ENCODE measurements around the gene RGMB. TPM values are rescaled to one million over a fixed set of nuclear protein-coding genes. Genes with fewer than 3 reads are reported as not detected.

Gene RGMB
- total RNA-seq, 2 donors from 2014 or later = 60.2 to 71.6 TPM

DNA sequence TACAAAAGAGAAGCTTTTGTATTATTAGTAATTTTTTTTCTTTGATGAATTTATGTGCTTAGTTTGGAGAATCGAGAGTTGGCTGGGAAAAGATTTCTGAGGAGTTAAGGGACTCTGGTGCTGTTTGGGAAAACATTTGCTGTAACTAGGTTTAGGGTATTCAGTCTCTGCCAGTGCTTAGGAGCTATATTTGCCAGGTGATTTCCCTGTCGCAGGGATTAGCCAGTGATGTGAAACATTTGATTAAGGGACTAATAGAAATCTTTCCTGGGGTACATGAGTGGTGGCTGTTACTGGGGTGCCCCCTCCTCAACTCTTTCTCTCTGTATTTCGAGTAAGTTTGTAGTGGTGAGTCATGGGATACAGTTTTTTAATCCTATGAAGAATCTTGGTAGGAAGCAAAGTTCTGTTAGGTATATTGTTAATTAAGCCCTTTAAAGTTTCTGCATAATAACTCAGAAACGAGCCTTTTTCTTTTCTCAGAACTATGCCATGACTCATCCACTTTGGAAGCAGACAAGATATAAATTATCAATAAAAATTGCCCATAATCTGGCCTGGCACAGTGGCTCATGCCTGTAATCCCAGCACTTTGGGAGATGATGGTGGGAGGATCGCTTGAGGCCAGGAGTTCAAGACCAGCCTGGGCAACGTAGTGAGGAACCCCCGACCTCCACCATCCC is 18.6 kb downstream of the RGMB start:
- Histone ChIP-seq H3K4me3 (ENCODE audit: low read length) (no peak overlapping the region), H3K4me1 (ENCODE audit: control insufficient read depth, insufficient read depth, low read length) (peaks cover 8% of the 10 kb centered on the region), H3K9me3 (ENCODE audit: control insufficient read depth, low read length) (no peaks in the 10 kb centered on the region), H3K27me3 (ENCODE audit: control insufficient read depth, insufficient read depth, low read length, poor library complexity, severe bottlenecking) (no peaks in the 10 kb centered on the region), H3K9ac (ENCODE audit: extremely low read depth, low read length, poor library complexity, severe bottlenecking) (no peak overlapping the region), H3K27ac (ENCODE audit: low read depth, low read length) (no peak overlapping the region), H3K36me3 (ENCODE audit: control insufficient read depth, insufficient read depth, low read length) (peaks cover 68% of the 10 kb centered on the region)
- Mint-ChIP-seq H3K27ac (peak overlapping the region; percentile 14), H3K4me3 (no peak overlapping the region), H3K36me3 (ENCODE audit: low read depth) (peaks cover 48% of the 10 kb centered on the region), H3K4me1 (peaks cover 48% of the 10 kb centered on the region), H3K27me3 (ENCODE audit: insufficient read depth) (no peaks in the 10 kb centered on the region), H3K9me3 (no peaks in the 10 kb centered on the region)
- no peak for DNase-seq
- WGBS, 2 experiments (ENCODE audit: insufficient coverage in 1 of 2, insufficient read length in 1 of 2) = 96% methylated on average over 3 to 5 of the region's 7 CpGs
- TF ChIP-seq, protein P1, sequence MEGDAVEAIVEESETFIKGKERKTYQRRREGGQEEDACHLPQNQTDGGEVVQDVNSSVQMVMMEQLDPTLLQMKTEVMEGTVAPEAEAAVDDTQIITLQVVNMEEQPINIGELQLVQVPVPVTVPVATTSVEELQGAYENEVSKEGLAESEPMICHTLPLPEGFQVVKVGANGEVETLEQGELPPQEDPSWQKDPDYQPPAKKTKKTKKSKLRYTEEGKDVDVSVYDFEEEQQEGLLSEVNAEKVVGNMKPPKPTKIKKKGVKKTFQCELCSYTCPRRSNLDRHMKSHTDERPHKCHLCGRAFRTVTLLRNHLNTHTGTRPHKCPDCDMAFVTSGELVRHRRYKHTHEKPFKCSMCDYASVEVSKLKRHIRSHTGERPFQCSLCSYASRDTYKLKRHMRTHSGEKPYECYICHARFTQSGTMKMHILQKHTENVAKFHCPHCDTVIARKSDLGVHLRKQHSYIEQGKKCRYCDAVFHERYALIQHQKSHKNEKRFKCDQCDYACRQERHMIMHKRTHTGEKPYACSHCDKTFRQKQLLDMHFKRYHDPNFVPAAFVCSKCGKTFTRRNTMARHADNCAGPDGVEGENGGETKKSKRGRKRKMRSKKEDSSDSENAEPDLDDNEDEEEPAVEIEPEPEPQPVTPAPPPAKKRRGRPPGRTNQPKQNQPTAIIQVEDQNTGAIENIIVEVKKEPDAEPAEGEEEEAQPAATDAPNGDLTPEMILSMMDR (conservative IDR thresholded peaks at IDR 0.05) = no peak

DNA sequence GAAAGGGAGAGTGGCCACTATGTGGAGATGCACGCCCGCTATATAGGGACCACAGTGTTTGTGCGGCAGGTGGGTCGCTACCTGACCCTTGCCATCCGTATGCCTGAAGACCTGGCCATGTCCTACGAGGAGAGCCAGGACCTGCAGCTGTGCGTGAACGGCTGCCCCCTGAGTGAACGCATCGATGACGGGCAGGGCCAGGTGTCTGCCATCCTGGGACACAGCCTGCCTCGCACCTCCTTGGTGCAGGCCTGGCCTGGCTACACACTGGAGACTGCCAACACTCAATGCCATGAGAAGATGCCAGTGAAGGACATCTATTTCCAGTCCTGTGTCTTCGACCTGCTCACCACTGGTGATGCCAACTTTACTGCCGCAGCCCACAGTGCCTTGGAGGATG is 19.8 kb downstream of the RGMB start:
- DNase-seq = no peak
- H3K9ac ChIP-seq (ENCODE audit: extremely low read depth, low read length, poor library complexity, severe bottlenecking) = no peak overlapping the region
- Mint-ChIP-seq H3K36me3 (ENCODE audit: low read depth) (peaks cover 43% of the 10 kb centered on the region), H3K9me3 (no peaks in the 10 kb centered on the region), H3K4me1 (peaks cover 48% of the 10 kb centered on the region), H3K27ac (no peak overlapping the region), H3K27me3 (ENCODE audit: insufficient read depth) (no peaks in the 10 kb centered on the region), H3K4me3 (no peak overlapping the region)
- no peaks in the 10 kb centered on the region for H3K27me3 ChIP-seq (ENCODE audit: control insufficient read depth, insufficient read depth, low read length, poor library complexity, severe bottlenecking)
- peaks cover 57% of the 10 kb centered on the region for H3K36me3 ChIP-seq (ENCODE audit: control insufficient read depth, insufficient read depth, low read length)
- H3K4me3 ChIP-seq (ENCODE audit: low read length) = no peak overlapping the region
- H3K27ac ChIP-seq (ENCODE audit: low read depth, low read length) = no peak overlapping the region
- TF ChIP-seq, protein P1 (conservative IDR thresholded peaks at IDR 0.05) = no peak
- 96 to 98% methylated on average over 14 of the region's 14 CpGs for WGBS, 2 experiments (ENCODE audit: insufficient coverage in 1 of 2, insufficient read length in 1 of 2)
- peaks cover 8% of the 10 kb centered on the region for H3K4me1 ChIP-seq (ENCODE audit: control insufficient read depth, insufficient read depth, low read length)
- no peaks in the 10 kb centered on the region for H3K9me3 ChIP-seq (ENCODE audit: control insufficient read depth, low read length)

DNA sequence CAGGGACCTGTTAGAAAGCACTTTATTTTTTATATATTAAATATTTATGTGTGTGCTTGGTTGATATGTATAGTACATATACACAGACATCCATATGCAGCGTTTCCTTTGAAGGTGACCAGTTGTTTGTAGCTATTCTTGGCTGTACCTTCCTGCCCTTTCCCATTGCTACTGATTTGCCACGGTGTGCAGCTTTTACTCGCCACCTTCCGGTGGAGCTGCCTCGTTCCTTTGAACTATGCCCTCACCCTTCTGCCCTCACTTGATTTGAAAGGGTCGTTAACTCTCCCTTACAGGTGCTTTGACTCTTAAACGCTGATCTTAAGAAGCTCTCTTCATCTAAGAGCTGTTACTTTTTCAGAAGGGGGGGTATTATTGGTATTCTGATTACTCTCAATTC is 20.5 kb downstream of the RGMB start:
- no peaks in the 10 kb centered on the region for H3K9me3 Mint-ChIP-seq
- H3K27me3 Mint-ChIP-seq (ENCODE audit: insufficient read depth) = no peaks in the 10 kb centered on the region
- WGBS, 2 experiments (ENCODE audit: insufficient coverage in 1 of 2, insufficient read length in 1 of 2) = 86 to 88% methylated on average over 5 to 7 of the region's 7 CpGs
- H3K27ac Mint-ChIP-seq = no peak overlapping the region
- Histone ChIP-seq H3K27ac (ENCODE audit: low read depth, low read length) (no peak overlapping the region), H3K4me1 (ENCODE audit: control insufficient read depth, insufficient read depth, low read length) (peaks cover 8% of the 10 kb centered on the region), H3K4me3 (ENCODE audit: low read length) (no peak overlapping the region), H3K27me3 (ENCODE audit: control insufficient read depth, insufficient read depth, low read length, poor library complexity, severe bottlenecking) (no peaks in the 10 kb centered on the region), H3K9me3 (ENCODE audit: control insufficient read depth, low read length) (no peaks in the 10 kb centered on the region), H3K36me3 (ENCODE audit: control insufficient read depth, insufficient read depth, low read length) (peaks cover 49% of the 10 kb centered on the region), H3K9ac (ENCODE audit: extremely low read depth, low read length, poor library complexity, severe bottlenecking) (no peak overlapping the region)
- no peak overlapping the region for H3K4me3 Mint-ChIP-seq
- H3K36me3 Mint-ChIP-seq (ENCODE audit: low read depth) = peaks cover 37% of the 10 kb centered on the region
- TF ChIP-seq, protein P1 (conservative IDR thresholded peaks at IDR 0.05) = no peak
- no peak for DNase-seq
- peaks cover 48% of the 10 kb centered on the region for H3K4me1 Mint-ChIP-seq
